ENCODE data around the gene GPR32. TPM values are rescaled to one million over a fixed set of nuclear protein-coding genes. Genes with fewer than 3 reads are reported as not detected.

Gene GPR32
- total and polyA plus RNA-seq, 10 of the 15 experiments (the other 5 are each of a cell fraction or from before 2014, with no cell fraction given) = not detected

DNA sequence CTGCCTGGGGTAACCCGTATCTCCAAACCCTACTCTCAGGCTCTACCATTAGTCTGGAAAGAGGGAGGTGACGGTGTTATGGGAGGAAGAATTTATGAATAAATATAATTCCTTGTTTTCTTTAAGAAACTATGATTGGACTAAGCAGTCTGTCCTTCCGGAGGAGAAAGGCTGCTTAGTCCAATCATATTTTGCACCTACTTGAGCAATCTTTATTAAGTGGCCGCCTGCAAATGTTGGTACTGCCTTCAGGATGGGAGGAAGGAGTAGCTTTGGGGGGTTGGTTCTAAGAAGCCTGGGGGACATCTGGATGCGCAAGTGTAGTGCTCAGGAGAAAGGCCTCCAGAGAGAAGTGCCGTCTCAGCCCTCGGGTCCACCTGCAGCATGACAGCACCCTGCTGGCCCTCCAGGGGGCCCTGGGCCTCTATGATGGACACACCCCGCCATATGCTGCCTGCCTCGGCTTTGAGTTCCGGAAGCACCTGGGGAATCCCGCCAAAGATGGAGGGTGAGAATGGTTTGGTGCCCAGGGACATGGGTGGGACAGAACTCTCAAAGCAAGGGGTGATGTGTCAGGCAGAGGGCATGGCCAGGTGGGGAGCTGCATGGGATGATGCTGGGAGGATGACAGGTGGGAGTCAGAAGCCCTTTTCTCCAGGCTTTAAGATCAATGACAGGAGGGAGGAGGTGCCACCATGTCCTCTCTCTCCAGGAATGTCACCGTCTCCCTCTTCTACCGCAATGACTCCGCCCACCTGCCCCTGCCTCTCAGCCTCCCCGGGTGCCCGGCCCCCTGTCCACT, 24.0 kb downstream of the GPR32 start (continued):
- peak; percentile 79 for TF ChIP-seq YY1 (IDR thresholded peaks at IDR 0.05; ENCODE audit: low read depth, low read length)
- peak; percentile 15 for TF ChIP-seq POLR2AphosphoS2 (IDR thresholded peaks at IDR 0.05; ENCODE audit: low read depth, low read length)
- TF ChIP-seq REST (IDR thresholded peaks at IDR 0.05; ENCODE audit: low read depth, low read length) = no peak
- TF ChIP-seq JUND (IDR thresholded peaks at IDR 0.05; ENCODE audit: low read depth, low read length) = no peak
- TF ChIP-seq RELA (IDR thresholded peaks at IDR 0.05; ENCODE audit: borderline replicate concordance, partially characterized antibody) = no peak
- no peak for TF ChIP-seq CBX3 (IDR thresholded peaks at IDR 0.05; ENCODE audit: borderline replicate concordance, low read depth)
- TF ChIP-seq FOXK2 (IDR thresholded peaks at IDR 0.05) = no peak
- no peak for TF ChIP-seq NR2C2 (IDR thresholded peaks at IDR 0.05; ENCODE audit: borderline replicate concordance, control insufficient read depth, insufficient read length, low read depth)
- TF ChIP-seq CBX5 (IDR thresholded peaks at IDR 0.05; ENCODE audit: low read depth) = no peak
- no peak for TF ChIP-seq GABPA (IDR thresholded peaks at IDR 0.05; ENCODE audit: low read depth)
- no peak for TF ChIP-seq SREBF1 (IDR thresholded peaks at IDR 0.05; ENCODE audit: low read length)
- TF ChIP-seq HCFC1 (IDR thresholded peaks at IDR 0.05; ENCODE audit: low read length) = no peak
- TF ChIP-seq SIN3A (IDR thresholded peaks at IDR 0.05; ENCODE audit: low read depth, low read length) = no peak
- no peak for TF ChIP-seq MYC (IDR thresholded peaks at IDR 0.05; ENCODE audit: insufficient read depth, insufficient read length, insufficient replicate concordance, low read length, severe bottlenecking)
- TF ChIP-seq NFIC (IDR thresholded peaks at IDR 0.05; ENCODE audit: low read depth, low read length) = no peak; the same call in 1 of the 2 replicates
- 0 out of 3 replicates have a peak, but pooled peaks have one; percentile 5 for TF ChIP-seq POU2F2 (IDR thresholded peaks at IDR 0.05; ENCODE audit: borderline replicate concordance, low read depth, low read length)
- TF ChIP-seq MXI1 (IDR thresholded peaks at IDR 0.05; ENCODE audit: low read depth, low read length) = no peak
- no peak for TF ChIP-seq PBX3 (IDR thresholded peaks at IDR 0.05; ENCODE audit: insufficient replicate concordance, low read depth, low read length)
- TF ChIP-seq, protein P1, sequence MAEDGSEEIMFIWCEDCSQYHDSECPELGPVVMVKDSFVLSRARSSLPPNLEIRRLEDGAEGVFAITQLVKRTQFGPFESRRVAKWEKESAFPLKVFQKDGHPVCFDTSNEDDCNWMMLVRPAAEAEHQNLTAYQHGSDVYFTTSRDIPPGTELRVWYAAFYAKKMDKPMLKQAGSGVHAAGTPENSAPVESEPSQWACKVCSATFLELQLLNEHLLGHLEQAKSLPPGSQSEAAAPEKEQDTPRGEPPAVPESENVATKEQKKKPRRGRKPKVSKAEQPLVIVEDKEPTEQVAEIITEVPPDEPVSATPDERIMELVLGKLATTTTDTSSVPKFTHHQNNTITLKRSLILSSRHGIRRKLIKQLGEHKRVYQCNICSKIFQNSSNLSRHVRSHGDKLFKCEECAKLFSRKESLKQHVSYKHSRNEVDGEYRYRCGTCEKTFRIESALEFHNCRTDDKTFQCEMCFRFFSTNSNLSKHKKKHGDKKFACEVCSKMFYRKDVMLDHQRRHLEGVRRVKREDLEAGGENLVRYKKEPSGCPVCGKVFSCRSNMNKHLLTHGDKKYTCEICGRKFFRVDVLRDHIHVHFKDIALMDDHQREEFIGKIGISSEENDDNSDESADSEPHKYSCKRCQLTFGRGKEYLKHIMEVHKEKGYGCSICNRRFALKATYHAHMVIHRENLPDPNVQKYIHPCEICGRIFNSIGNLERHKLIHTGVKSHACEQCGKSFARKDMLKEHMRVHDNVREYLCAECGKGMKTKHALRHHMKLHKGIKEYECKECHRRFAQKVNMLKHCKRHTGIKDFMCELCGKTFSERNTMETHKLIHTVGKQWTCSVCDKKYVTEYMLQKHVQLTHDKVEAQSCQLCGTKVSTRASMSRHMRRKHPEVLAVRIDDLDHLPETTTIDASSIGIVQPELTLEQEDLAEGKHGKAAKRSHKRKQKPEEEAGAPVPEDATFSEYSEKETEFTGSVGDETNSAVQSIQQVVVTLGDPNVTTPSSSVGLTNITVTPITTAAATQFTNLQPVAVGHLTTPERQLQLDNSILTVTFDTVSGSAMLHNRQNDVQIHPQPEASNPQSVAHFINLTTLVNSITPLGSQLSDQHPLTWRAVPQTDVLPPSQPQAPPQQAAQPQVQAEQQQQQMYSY (CRISPR knock-in tag; IDR thresholded peaks at IDR 0.05) = no peak
- TF ChIP-seq ZNF384 (IDR thresholded peaks at IDR 0.05; ENCODE audit: borderline replicate concordance, low read depth, low read length) = no peak
- TF ChIP-seq KLF5 (IDR thresholded peaks at IDR 0.05; ENCODE audit: partially characterized antibody) = no peak

Measured in GM12878 (cell line).